Fibroblast of peridontal ligament (primary cell): Measurements from ENCODE around the gene ATAD5.
"Not testable (repeated sequence)": the region's sequence is repeated elsewhere in the genome, so short reads cannot be mapped to it uniquely, and the experiment has no call there.

Experiments used
- DNase-seq: peaks from one replicate; pipeline ENCODE4 v3.0.0-alpha.2; 2010; ENCODE audit errors: extremely low read depth

Gene ATAD5

GRCh38 chr17:30824002-30824355, 7.8 kb upstream of the ATAD5 start:
- no peak for DNase-seq

- peak; percentile 79 for DNase-seq
Observed at GRCh38 chr17:30824356-30825145, 7.2 kb upstream of the ATAD5 start, which contains the start of gene CRLF3. Gene CRLF3, minus strand, starts transcription at chr17:30824692. Its CDS starts 41 bp downstream, at chr17:30824651.

GRCh38 chr17:30827082-30827481, 4.7 kb upstream of the ATAD5 start:
- no peak for DNase-seq

GRCh38 chr17:30829022-30829421, 2.7 kb upstream of the ATAD5 start:
- no peak for DNase-seq

- DNase-seq = peak; percentile 30
Observed at GRCh38 chr17:30831257-30831656, 509 bp upstream of the ATAD5 start.

GRCh38 chr17:30832438-30833124, 815 bp downstream of the ATAD5 start:
- DNase-seq = no peak

- no peak for DNase-seq
Observed at GRCh38 chr17:30838202-30838807, 6.5 kb downstream of the ATAD5 start.

GRCh38 chr17:30840771-30841170, 9.0 kb downstream of the ATAD5 start:
- no peak for DNase-seq

GRCh38 chr17:30848021-30848420, 16.3 kb downstream of the ATAD5 start:
- no peak for DNase-seq

- no peak for DNase-seq
Observed at GRCh38 chr17:30854146-30854545, 22.4 kb downstream of the ATAD5 start.

GRCh38 chr17:30858556-30859250, 26.9 kb downstream of the ATAD5 start:
- DNase-seq = peak; percentile 23

GRCh38 chr17:30864636-30865035, 32.9 kb downstream of the ATAD5 start:
- no peak for DNase-seq

GRCh38 chr17:30869005-30869404, 37.2 kb downstream of the ATAD5 start:
- no peak for DNase-seq

GRCh38 chr17:30886187-30886586, 54.4 kb downstream of the ATAD5 start:
- no peak for DNase-seq

GRCh38 chr17:30894236-30894635, 62.5 kb downstream of the ATAD5 start:
- DNase-seq = no peak

- no peak for DNase-seq
Observed at GRCh38 chr17:30897311-30897710, 65.5 kb downstream of the ATAD5 start.

- DNase-seq = peak; percentile 45
Observed at GRCh38 chr17:30905742-30906100, 74.0 kb downstream of the ATAD5 start.

- DNase-seq = peak; percentile 91
Observed at GRCh38 chr17:30906101-30906911, 74.5 kb downstream of the ATAD5 start, which contains the start of gene TEFM. Gene TEFM, minus strand, starts transcription at chr17:30906238. Its CDS starts 40 bp downstream, at chr17:30906198.

GRCh38 chr17:30908717-30909420, 77.1 kb downstream of the ATAD5 start:
- no peak for DNase-seq

- DNase-seq = not testable (repeated sequence)
Observed at GRCh38 chr17:30910151-30910550, 78.4 kb downstream of the ATAD5 start.

- DNase-seq = no peak
Observed at GRCh38 chr17:30913955-30914354, 82.2 kb downstream of the ATAD5 start.
